ENCODE data around the gene NCKAP5.

NCKAP5 gene

GRCh38 chr2:133192028-133192427 lies 376.2 kb downstream of the NCKAP5 start:
- peak; percentile 7 for TF ChIP-seq CTCF (conservative IDR thresholded peaks at IDR 0.05; ENCODE audit: control insufficient read depth, insufficient read depth, low read depth, low read length)
- H3K4me3 ChIP-seq (ENCODE audit: control insufficient read depth, low read depth, low read length): no peak overlapping the region
- no peak for DNase-seq (ENCODE audit: low read depth)

- no peak for DNase-seq (ENCODE audit: low read depth)
- TF ChIP-seq CTCF (conservative IDR thresholded peaks at IDR 0.05; ENCODE audit: control insufficient read depth, insufficient read depth, low read depth, low read length): no peak
- H3K4me3 ChIP-seq (ENCODE audit: control insufficient read depth, low read depth, low read length): no peak overlapping the region
These were observed 391.1 kb downstream of the NCKAP5 start for GRCh38 chr2:133177196-133177595.

GRCh38 chr2:133175926-133176325 lies 392.3 kb downstream of the NCKAP5 start:
- TF ChIP-seq CTCF (conservative IDR thresholded peaks at IDR 0.05; ENCODE audit: control insufficient read depth, insufficient read depth, low read depth, low read length): no peak
- no peak for DNase-seq (ENCODE audit: low read depth)
- H3K4me3 ChIP-seq (ENCODE audit: control insufficient read depth, low read depth, low read length): no peak overlapping the region

- no peak for TF ChIP-seq CTCF (conservative IDR thresholded peaks at IDR 0.05; ENCODE audit: control insufficient read depth, insufficient read depth, low read depth, low read length)
- H3K4me3 ChIP-seq (ENCODE audit: control insufficient read depth, low read depth, low read length): no peak overlapping the region
- DNase-seq (ENCODE audit: low read depth): no peak
These were observed 395.0 kb downstream of the NCKAP5 start for GRCh38 chr2:133173224-133173623.

- peak; percentile 63 for DNase-seq (ENCODE audit: low read depth)
- peak; percentile 58 for TF ChIP-seq CTCF (conservative IDR thresholded peaks at IDR 0.05; ENCODE audit: control insufficient read depth, insufficient read depth, low read depth, low read length)
- no peak overlapping the region for H3K4me3 ChIP-seq (ENCODE audit: control insufficient read depth, low read depth, low read length)
These were observed 396.8 kb downstream of the NCKAP5 start for GRCh38 chr2:133171393-133172004.

GRCh38 chr2:133169274-133169912 lies 398.9 kb downstream of the NCKAP5 start:
- no peak for TF ChIP-seq CTCF (conservative IDR thresholded peaks at IDR 0.05; ENCODE audit: control insufficient read depth, insufficient read depth, low read depth, low read length)
- no peak for DNase-seq (ENCODE audit: low read depth)
- no peak overlapping the region for H3K4me3 ChIP-seq (ENCODE audit: control insufficient read depth, low read depth, low read length)

Data from fibroblast of mammary gland (primary cell).